ENCODE measurements around the gene SEPTIN7.

DNA sequence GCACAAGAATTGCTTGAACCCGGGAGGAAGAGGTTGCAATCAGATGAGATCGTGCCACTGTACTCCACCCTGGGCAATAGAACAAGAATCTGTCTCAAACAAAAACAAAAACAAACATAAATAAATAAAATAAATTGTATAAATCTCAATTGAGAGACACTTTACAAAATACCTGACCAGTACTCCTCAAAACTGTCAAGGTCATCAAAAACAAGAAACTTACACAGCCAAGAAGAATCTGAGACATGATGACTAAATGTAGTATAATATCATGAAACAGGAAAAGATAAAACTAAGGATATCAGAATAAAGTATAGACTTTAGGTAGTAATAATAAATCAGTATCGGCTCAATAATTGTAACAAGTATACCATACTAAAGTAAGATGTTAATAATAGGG is 26.9 kb upstream of the SEPTIN7 start:
- TF ChIP-seq CEBPB (IDR thresholded peaks at IDR 0.05; ENCODE audit: low read depth, low read length) (no peak), POLR2A (IDR thresholded peaks at IDR 0.05; ENCODE audit: low read depth, low read length) (no peak), RAD21 (IDR thresholded peaks at IDR 0.05; ENCODE audit: low read length) (no peak), NFE2L2 (IDR thresholded peaks at IDR 0.05; ENCODE audit: low read depth, low read length) (no peak), BHLHE40 (IDR thresholded peaks at IDR 0.05; ENCODE audit: low read depth, low read length) (no peak), MXI1 (IDR thresholded peaks at IDR 0.05; ENCODE audit: borderline replicate concordance, low read depth, low read length) (no peak), CHD1 (IDR thresholded peaks at IDR 0.05; ENCODE audit: low read depth, low read length) (no peak), MAFK (IDR thresholded peaks at IDR 0.05; ENCODE audit: low read depth, low read length) (peak; percentile 67), USF2 (IDR thresholded peaks at IDR 0.05; ENCODE audit: low read depth, low read length) (no peak)
- TF ChIP-seq, protein P1, sequence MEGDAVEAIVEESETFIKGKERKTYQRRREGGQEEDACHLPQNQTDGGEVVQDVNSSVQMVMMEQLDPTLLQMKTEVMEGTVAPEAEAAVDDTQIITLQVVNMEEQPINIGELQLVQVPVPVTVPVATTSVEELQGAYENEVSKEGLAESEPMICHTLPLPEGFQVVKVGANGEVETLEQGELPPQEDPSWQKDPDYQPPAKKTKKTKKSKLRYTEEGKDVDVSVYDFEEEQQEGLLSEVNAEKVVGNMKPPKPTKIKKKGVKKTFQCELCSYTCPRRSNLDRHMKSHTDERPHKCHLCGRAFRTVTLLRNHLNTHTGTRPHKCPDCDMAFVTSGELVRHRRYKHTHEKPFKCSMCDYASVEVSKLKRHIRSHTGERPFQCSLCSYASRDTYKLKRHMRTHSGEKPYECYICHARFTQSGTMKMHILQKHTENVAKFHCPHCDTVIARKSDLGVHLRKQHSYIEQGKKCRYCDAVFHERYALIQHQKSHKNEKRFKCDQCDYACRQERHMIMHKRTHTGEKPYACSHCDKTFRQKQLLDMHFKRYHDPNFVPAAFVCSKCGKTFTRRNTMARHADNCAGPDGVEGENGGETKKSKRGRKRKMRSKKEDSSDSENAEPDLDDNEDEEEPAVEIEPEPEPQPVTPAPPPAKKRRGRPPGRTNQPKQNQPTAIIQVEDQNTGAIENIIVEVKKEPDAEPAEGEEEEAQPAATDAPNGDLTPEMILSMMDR (conservative IDR thresholded peaks at IDR 0.05; ENCODE audit: low read depth, low read length) = no peak
